Jurkat, Clone E6-1 (cell line): Measurements from ENCODE around the gene KCNJ15.

Source experiments
- DNase-seq: peaks from one replicate; pipeline ENCODE4 v3.0.0-alpha.2; 2011; ENCODE audit warnings: low read depth, low spot score
- H3K4me3 ChIP-seq: 2 replicates; pipeline ENCODE4 v1.5.1; 2011; ENCODE audit warnings: mild to moderate bottlenecking, low read length, control low read depth, moderate library complexity

The KCNJ15 gene

DNA sequence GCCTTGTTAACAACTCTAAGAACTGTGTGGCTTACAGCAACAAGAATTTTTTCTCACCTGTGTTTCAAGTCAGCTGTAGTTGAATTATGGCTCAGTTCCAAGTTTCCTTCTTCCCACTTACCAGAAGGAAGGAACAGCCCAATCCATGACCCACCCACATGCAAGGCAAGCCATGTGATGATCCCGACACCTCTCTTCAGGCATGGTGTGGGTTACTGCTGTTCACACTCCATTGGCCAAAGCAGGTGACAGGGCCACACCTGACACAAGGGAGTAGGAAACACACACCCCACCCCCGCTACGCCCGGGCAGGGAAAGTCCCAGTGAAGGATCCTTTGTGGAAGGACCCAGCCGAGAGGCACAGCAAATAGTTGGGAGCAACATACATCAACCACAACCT, 36.3 kb downstream of the KCNJ15 start:
- H3K4me3 ChIP-seq = no peak overlapping the region
- DNase-seq = no peak

DNA sequence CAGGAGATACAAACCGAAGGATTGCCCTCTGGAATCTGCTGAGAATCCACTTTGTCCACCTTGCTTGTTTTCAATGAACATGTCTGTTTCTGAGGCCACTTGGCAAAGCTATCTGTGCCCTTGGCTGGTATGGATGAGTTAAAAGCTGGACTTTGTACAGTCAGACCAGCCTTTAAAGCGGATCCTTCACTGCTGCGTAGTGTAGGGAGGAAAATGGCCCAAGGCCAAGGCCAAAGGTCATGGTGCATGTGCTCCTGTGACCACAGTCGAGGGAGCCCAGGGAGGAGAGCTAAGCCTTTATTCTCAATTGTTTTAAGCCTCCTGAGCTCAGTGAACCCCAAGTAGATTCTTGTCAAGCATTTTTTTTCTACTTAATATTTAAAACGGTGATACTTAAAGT, 37.0 kb downstream of the KCNJ15 start:
- no peak overlapping the region for H3K4me3 ChIP-seq
- DNase-seq = no peak

DNA sequence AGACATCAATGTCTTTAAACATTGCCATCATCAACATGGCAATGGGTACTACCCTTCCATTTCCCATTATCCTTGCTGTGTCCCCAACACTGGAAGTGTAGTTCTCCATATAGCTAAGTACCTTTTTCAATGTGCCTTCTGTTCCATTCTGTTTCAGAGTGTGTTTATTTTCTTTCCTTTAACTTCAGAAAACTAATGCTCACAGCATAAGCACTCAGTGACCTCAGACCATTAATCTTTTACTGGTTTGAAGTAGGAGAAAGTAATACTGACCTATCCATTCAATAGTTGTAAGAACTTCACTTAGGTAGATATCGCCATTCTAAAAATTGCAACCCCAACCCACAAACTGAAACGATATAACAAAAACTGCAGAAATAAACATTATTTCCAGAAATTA, 37.8 kb downstream of the KCNJ15 start:
- DNase-seq = no peak
- H3K4me3 ChIP-seq = no peak overlapping the region

DNA sequence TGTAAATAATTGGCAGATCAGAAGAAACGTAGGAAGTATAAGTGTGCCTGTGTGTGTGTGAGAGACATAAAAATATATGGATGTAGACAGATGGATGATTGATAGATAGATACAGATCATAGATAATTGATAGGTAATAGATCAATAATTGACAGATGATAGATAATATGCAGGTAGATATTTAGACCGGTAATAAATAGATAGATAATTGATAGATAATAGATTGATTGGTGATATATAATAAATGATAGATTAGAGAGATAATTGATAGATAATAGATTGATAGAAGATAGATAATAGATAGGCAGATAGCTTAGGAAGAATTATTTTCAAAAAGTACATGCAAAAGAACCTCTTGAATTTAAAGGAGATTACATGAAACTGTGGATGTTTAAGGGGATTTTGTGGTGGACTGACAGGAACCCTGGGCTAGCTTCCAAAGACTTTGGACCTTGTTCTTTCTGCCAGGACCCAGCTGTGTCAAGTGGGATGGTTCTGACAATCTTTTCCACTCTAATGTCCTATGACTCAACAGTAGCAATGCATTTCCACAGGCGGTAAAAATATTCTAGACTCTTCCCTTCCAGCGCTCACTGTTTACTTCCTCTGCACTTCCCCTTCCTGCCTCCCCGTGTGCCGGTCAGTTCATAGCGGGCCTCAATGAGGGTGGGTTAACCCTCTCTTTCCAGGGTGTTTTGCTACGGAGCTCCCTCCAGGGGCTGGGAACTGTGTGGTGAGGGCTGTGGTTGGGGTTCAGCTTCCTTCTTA, 39.4 kb downstream of the KCNJ15 start:
- no peak for DNase-seq
- no peak overlapping the region for H3K4me3 ChIP-seq

DNA sequence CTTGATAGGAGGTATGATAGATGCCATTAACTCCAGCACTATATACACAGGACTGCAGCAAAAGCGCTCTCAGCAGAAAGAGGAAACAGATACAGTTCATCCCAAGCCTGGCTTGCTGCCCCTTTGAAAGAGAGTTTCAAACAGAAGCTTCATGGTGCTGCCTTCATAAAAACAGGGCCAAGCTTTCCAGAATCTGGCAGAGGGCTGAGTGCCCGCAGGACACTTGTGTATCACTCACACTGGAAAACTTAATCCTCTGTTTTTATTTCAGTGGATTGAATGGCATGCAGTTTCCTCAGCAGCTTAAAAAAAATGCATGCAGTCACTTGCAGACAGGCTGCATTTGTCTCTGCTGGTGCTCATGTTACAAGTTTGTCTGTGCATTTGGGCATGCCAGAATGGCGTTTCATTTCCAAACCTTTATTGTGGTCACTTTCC, 40.4 kb downstream of the KCNJ15 start:
- DNase-seq = no peak
- H3K4me3 ChIP-seq = no peak overlapping the region

DNA sequence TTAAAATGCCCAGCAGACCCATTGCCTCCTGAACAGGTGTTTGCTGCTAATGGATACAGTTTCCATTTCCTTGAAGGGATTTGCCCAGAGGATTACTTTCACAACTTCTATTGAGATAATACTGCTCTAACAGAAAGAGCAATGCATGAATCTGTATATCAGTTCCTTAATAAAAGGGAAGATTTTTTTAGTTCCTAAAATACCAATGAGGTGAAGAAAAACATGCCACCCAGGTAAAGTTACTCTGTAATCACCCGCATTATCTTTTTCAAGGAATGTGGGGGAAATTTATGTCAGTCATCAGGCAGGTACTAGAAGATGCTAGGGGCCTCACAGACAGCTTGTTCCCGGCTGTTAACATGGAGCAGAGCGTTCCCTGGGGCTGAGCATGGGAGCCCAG, 41.1 kb downstream of the KCNJ15 start:
- H3K4me3 ChIP-seq = no peak overlapping the region
- no peak for DNase-seq

DNA sequence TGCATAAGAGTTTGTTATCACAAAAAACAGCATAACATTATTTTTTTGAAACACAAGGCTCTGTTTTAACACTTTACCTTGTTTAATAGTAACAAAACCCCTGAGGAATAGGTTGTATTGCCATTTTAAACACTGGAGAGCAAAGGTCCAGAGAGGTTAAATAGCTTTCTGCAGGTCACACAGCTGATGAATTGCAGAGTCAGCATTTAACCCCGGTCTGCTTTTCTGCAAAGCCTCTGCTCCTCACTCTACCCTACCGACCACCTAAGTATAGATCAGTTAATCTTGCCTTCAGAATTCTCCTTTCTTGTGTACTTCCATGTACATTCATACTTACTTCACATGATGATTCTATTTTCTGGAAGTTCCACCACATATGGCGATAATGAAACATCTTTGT, 42.0 kb downstream of the KCNJ15 start:
- H3K4me3 ChIP-seq = no peak overlapping the region
- DNase-seq = no peak

DNA sequence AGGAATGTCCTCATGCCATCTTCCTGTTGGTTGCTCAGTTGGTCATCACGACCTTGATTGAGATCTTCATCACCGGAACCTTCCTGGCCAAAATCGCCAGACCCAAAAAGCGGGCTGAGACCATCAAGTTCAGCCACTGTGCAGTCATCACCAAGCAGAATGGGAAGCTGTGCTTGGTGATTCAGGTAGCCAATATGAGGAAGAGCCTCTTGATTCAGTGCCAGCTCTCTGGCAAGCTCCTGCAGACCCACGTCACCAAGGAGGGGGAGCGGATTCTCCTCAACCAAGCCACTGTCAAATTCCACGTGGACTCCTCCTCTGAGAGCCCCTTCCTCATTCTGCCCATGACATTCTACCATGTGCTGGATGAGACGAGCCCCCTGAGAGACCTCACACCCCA, 42.9 kb downstream of the KCNJ15 start:
- no peak for DNase-seq
- H3K4me3 ChIP-seq = no peak overlapping the region

DNA sequence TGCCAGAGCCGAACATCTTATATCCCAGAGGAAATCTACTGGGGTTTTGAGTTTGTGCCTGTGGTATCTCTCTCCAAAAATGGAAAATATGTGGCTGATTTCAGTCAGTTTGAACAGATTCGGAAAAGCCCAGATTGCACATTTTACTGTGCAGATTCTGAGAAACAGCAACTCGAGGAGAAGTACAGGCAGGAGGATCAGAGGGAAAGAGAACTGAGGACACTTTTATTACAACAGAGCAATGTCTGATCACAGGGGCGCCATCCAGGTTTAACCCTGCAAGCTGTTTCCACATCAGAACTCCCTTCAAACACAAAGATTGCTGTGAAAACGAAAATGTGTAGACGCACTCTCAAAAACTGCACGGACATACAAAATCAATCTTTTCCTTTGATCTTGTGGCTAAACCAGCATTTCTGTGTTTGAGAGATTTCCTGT, 43.4 kb downstream of the KCNJ15 start:
- DNase-seq = peak; percentile 34
- no peak overlapping the region for H3K4me3 ChIP-seq

DNA sequence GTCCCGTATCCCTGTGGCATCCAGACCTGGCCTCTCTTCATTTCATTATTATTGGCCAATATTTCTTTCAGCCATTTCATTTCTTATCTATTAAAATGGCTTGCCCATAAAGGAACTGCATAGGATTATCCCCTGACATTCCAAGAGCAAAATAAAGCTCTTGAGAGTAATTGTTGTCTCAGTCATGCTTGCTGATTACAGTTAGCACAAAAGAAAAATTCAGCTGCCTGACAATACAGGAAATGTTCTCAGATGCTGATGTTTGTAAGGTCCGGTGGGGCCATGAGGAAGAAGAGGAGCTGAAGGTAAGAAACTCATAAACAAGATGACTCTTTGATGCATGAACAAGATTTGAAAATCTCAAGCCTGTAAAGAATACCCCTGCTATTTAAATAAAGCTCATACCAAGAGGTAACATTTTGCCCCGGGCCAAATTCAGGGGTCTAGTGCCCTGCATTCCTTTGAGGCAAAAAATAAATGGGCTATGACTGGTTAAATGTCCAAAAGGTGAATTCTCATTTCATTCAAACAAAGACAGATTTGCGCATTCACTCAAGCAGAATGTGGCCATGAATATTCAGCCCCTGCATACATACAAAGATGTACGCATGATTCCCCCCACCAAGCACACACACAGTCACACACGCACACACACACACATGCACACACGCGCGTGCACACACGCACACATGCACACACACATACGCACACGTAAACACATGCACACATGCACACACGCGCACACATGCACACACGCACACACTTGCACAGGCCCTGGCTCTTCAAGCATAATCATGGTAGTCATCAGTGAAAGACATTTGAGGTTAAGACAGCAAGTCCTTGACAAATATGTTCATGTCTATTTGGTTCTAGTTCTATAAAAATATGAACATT, 44.8 kb downstream of the KCNJ15 start:
- DNase-seq = no peak
- H3K4me3 ChIP-seq = no peak overlapping the region

DNA sequence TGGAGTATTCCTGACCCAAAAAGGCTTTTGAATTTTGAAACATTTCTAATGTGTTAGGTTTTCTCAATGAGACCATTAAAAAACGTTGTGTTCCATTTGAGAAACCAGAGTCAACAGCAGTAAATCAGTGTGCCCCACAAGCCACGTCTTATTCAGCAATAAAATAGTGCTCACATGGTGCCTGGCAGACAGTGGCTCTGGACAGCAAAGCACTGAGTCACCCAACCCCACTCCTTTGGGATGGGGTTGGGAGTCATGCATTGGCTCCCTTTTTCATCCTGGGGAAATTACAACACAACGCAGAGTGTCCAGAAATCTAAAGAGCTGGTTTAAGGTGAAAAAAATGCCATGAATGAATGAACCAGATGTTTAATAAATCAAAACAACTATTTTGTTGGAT, 46.5 kb downstream of the KCNJ15 start:
- no peak for DNase-seq
- no peak overlapping the region for H3K4me3 ChIP-seq

DNA sequence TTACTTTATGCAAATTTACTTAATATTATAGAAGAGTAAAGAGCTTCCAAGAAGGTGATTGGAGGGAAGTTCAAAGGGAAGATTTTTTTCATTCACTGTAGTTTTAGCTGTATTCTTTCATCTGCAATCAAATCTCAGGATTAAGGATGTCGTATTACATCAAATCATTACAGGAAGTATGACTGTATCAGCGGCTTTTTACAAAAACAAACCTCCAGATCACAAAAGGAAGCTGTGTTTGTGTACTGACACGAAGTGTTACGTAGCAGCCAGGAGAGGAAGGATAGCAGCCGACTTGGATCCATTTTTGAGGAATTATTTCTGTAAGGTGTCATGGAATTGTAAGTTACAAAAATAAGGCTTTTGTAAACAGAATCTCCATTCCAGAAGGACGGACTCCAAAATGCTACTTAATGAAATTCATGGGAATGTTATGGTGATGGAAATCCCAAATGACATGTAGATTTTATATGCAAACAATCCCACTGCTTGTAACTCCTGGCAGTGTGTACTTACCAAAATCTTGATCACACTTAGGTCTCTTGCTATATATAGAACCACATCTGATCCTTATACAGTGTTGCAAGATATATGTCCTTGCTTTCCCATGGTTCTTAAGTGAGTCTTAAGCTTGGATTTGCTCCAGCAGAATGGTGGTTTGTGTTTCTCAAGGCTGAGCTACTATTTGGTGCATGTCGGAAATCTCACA, 49.8 kb downstream of the KCNJ15 start:
- no peak overlapping the region for H3K4me3 ChIP-seq
- DNase-seq = no peak

DNA sequence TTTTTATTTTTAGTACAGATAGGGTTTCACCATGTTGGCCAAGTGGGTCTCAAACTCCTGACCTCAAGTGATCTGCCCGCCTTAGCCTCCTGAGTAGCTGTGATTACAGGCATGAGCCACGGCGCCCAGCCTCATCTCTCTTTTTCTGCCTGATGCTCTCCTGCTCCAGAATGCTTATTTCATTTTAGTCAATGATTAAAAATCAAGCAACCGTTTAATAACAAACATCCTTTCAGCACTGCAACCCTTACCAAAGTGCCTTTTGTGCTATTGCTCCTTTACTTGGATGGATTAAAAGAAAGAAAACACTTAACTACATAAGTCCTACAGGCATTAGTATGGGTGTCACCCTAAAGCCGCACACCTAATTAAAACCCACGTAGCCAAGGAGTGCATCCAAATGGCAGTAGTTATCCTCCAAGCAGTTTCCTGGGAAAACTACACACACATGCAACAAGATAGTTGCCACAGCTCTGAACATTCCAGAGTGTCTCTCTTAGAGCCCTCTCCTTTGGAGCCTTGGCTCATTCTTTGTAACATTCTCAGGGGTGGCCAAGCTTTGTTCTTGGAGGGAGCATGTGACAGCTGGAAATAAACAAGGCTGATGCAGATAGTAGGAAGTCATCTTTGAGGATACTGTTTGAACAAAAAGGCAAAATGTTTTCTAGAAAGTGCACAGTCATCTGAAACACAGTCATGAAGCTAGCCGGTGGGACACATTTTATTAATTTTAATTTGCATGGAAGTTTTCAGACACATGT, 51.2 kb downstream of the KCNJ15 start:
- no peak overlapping the region for H3K4me3 ChIP-seq
- no peak for DNase-seq

DNA sequence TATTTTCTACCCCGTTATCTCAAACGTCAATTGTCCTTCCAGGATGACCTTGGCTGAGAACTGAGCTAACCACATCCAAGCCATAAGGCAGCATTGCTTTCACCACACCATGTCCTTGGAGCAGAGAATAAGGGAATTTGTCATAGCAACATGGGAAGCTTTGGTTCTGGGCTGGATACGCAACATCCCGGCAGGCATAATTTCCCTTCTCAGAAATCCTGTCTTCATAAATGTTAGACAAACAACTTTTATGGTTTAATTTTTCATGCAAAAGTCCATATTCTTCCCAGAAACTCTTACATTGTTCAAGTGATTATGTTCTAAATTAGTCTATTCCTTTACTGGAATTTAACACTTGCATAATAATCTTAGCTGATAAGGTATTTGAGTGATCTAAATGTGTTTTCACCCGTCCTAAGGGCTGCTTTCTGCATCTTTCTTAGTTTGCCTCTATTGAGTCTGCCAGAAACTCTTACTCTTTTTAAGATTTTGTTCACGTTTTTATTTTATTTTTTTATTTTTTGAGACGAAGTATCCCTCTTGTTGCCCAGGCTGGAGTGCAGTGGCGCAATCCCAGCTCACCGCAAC, 51.8 kb downstream of the KCNJ15 start:
- H3K4me3 ChIP-seq = no peak overlapping the region
- no peak for DNase-seq

DNA sequence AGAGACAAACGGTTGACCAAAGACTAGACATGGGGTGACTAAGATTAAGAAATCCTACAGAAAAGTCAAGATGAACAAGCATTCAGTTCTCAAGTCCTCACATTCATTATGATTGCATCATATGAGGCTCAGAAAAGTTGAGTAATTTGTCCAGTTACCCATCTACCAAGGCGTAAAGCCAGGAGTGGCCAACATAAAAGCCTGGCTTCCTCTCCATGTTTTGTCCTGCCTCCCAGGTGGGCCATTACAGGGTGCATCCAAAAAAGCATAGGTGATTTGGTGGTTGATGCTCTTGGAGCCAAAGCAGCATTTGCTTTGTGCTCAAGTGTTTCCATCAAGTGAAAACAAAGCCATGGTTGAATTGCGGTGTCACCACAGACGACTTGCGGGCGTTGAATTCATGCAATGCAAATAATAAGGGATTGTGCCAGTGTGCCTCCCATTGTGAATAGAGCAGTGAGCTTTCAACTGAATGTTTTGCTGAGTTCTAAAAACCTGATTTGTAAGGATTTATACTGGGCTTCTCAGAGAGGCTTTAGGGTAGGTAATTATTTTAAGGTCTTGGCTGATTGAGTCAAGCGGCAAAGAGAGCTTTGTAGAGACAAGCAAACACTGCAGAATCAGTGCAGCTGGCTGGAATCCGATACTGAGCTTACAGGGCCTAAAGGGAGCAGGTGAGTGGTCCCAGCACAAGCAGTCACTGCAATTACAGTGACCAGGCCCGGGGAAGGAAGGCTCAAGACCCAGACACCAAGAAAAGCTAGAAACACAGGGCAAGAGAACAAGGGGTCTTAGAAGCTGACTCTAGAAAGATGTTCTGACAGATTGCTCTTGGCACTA, 54.1 kb downstream of the KCNJ15 start:
- no peak for DNase-seq
- H3K4me3 ChIP-seq = no peak overlapping the region

DNA sequence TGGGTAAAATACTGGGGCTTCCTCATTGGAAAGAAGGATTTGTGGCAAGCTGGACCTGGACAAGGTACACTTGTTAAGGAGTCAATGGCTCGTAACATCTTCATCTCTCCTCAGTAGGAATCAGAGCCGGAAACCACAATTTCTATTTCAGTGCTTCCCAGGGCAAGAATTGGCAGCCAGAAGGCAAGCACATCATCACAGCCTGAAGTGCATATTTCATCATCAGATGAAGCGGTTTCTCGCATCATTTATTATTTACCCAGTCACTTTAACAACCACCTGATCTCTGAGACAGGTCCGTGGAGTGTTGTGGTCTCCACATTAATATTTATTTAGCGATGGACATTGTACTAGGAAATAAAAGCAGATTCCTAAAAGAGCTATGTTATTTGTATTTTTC, 55.0 kb downstream of the KCNJ15 start:
- DNase-seq = no peak

DNA sequence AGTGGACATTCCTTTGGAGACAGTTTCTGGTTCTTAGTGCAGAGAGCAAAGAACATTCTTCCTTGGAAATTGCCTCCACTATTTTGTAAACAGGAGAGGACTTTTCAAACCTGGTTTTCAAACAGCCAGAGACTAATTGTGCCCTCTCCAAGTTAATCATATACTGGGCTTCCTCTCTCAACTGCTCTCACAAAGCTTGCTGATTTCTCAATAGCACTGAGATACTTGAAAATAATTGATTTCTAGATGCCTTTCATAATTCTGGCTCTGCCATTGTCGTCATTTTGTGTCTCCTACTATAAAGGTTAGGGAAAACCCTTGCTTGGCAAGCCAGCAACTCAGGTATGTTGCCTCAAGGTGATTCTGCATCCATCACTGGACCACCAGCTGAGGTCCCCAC, 56.0 kb downstream of the KCNJ15 start:
- H3K4me3 ChIP-seq = no peak overlapping the region
- no peak for DNase-seq

More for the DNA sequence above, 55.0 kb downstream of the KCNJ15 start:
- no peak overlapping the region for H3K4me3 ChIP-seq

DNA sequence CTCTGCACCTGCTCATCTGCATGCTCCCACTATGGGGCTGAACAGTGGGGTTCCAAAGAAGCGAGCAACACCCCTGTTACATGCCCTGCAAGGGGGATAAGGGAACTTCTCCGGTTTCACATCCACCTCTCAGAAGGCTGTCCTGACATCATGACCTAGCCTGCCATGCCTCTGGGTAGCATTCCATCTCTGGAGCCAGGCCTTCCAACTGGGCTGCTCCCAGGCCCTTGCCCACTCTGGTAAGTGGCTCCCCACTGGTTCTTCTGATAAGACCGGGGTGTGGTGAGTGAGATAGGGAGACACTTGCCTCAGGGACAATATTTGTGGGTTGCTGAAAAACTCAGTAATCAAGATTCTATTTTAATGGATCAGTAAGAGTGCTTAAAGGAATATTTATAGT, 57.8 kb downstream of the KCNJ15 start:
- H3K4me3 ChIP-seq = no peak overlapping the region
- DNase-seq = no peak
